Adrenal gland (tissue), 12 donors: ENCODE measurements around the gene FHIT. TPM values are rescaled to one million over a fixed set of nuclear protein-coding genes. Genes with fewer than 3 reads are reported as not detected.

Experiments used
- DNase-seq, 7 donors: peaks; one replicate each; pipeline ENCODE4 v3.0.0-alpha.2; 2019 to 2020
- H3K27ac ChIP-seq, 5 donors: fragments of 200-600 bp; sonication (generic) in 4 of 5; 1 replicate in 3 of 5; 2 replicates in 2 of 5; pipeline versions ENCODE4 v1.5.1 to v1.8.0; 2016 to 2020; ENCODE audit warnings: mild to moderate bottlenecking in 1 of 5
- H3K27me3 ChIP-seq: fragments of 200-600 bp; 2 replicates; pipeline ENCODE4 v1.8.0; 2021
- H3K36me3 ChIP-seq, 2 donors: fragments of 200-600 bp; replicated peaks in 1 of 2; 1 replicate in 1 of 2; 2 replicates in 1 of 2; pipeline versions ENCODE4 v1.5.1 to v1.8.0; 2018 to 2022
- H3K4me1 ChIP-seq, 2 donors: fragments of 200-600 bp; replicated peaks in 1 of 2; 1 replicate in 1 of 2; 2 replicates in 1 of 2; pipeline versions ENCODE4 v1.5.1 to v1.8.0; 2018 to 2021
- H3K4me3 ChIP-seq, 4 donors: fragments of 200-600 bp; sonication (generic) in 3 of 4; one replicate each; pipeline ENCODE4 v1.5.1; 2016 to 2018
- H3K9me3 ChIP-seq, 3 donors: fragments of 200-600 bp; sonication (generic) in 1 of 3; replicated peaks in 1 of 3; 1 replicate in 2 of 3; 2 replicates in 1 of 3; pipeline versions ENCODE4 v1.5.1 to v1.8.0; 2016 to 2021
- POLR2A ChIP-seq, 2 donors: fragments of 450-650 bp; IDR thresholded peaks; one replicate each; pipeline ENCODE4 v1.6.1; 2017; ENCODE audit warnings: antibody characterized with exemption in 2 of 2, mild to moderate bottlenecking in 2 of 2, moderate library complexity in 1 of 2
- WGBS, 4 donors: extraction: QIAGEN DNeasy Blood & Tissue Kit in 2 of 4; methylation state at CpG; one replicate each; pipeline versions ENCODE4 v1.1.5 to v1.1.7; 2013 to 2017; 5-methylcytosine and 5-hydroxymethylcytosine counted together
- intact Hi-C, 2 donors: fragments of 100-400 bp; cut with DNase I; formaldehyde crosslinking; loops; one replicate each; pipeline versions ENCODE4 v1.14.1 to v1.15.0; 2022 to 2023
- polyA plus RNA-seq, 3 donors: library from polyadenylated mRNA; stranded (reverse); fragments of 200-250 nt in 2 of 3; fragments of 350-450 nt in 1 of 3; fragmentation: Illumina TruSeq in 1 of 3; extraction: RNeasy Lipid Tissue Mini Kit (QIAGEN cat#74804) in 1 of 3; gene quantifications; one replicate each; pipeline ENCODE4 v1.2.3, GENCODE V29; 2013 to 2014
- total RNA-seq, 9 donors: library from RNA; depleted of rRNA in 4 of 9; stranded (reverse); fragments of >200 nt in 4 of 9; fragments of 120-200 nt in 1 of 9; fragmentation: NEBNext Ultra II Directional in 1 of 9; extraction: Animal tissue kit (Norgen Biotek cat#: 25700) in 1 of 9; gene quantifications; one replicate each; pipeline versions ENCODE4 v1.1.0 to v1.2.4, GENCODE V29; 2013 to 2023
- TF ChIP-seq, protein P1 (sequence below), 6 experiments: fragments of 450-650 bp in 4 of 6; fragments of 200-600 bp in 2 of 6; sonication (generic) in 1 of 6; IDR thresholded peaks; 1 replicate in 5 of 6; 2 replicates in 1 of 6; pipeline versions ENCODE4 v1.5.1 to v1.8.0; 2016 to 2021; ENCODE audit warnings: antibody characterized with exemption in 6 of 6, mild to moderate bottlenecking in 2 of 6, moderate library complexity in 1 of 6
- donor health status: healthy with polysubstance abuse.
- donor health status: Bipolar disorder and iron deficiency.
- donor health status: DM: yes; HTN: yes; CAD: no.
- donor health status: DM: no; HTN: no; CAD: no.
- donor health status: DM: no; HTN: no; CAD: no.
- donor health status: DM: yes; HTN: yes; CAD: no.

The FHIT gene
- total and polyA plus RNA-seq, 12 donors: 14.1 to 43.9 (median 28.8) TPM

DNA sequence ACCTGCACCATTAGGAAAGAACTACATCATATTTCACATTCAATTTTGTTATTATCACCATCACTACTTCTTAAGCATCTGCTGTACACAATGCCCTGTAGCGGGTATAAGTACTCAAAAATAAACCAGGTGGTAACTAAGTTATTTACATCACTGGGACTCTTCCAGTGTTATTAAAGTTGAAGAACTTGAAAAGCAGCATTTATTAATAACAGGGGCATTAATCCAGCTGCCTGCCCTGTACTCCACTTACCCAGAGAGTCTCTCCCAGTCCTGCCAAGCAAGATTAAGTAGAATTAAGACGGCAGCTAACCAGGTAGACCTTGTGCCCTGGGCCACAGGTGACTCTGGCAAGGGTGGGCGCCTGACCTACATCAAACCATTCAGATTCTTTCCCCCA lies 65.2 kb downstream of the FHIT start:
- Histone ChIP-seq H3K27ac (no peak overlapping the region), H3K9me3 (no peaks in the 10 kb centered on the region), H3K4me3 (no peak overlapping the region), H3K4me1 (peaks cover 0 to 9% of the 10 kb centered on the region in 2 donors), H3K36me3 (no peaks in the 10 kb centered on the region), H3K27me3 (no peaks in the 10 kb centered on the region)
- 64 to 97% (median 77%) methylated on average over 2 to 3 of the region's 3 CpGs for WGBS, 4 donors
- intact Hi-C loops: no loop called here
- no peak for DNase-seq
- TF ChIP-seq, protein P1, sequence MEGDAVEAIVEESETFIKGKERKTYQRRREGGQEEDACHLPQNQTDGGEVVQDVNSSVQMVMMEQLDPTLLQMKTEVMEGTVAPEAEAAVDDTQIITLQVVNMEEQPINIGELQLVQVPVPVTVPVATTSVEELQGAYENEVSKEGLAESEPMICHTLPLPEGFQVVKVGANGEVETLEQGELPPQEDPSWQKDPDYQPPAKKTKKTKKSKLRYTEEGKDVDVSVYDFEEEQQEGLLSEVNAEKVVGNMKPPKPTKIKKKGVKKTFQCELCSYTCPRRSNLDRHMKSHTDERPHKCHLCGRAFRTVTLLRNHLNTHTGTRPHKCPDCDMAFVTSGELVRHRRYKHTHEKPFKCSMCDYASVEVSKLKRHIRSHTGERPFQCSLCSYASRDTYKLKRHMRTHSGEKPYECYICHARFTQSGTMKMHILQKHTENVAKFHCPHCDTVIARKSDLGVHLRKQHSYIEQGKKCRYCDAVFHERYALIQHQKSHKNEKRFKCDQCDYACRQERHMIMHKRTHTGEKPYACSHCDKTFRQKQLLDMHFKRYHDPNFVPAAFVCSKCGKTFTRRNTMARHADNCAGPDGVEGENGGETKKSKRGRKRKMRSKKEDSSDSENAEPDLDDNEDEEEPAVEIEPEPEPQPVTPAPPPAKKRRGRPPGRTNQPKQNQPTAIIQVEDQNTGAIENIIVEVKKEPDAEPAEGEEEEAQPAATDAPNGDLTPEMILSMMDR (IDR thresholded peaks at IDR 0.05): no peak
- TF ChIP-seq POLR2A (IDR thresholded peaks at IDR 0.05): no peak

DNA sequence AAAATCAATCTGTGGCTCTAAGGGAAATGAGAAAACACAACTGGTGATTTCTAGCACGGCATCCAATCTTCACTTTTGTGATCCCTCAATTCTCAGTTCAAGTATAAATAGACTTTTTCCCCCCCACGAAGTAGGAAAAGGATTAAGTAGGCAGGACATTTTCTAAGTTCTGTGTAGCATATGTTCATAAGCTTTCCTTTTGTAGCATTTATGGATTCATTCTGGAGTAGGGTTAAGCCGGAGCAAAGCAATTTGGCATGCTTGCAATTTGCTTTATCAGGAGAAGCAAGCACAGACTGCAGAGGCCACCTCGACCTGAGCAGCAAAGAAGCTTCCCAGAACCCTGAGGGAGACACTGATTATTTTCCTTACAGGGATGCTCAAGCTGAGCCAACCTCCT lies 66.3 kb downstream of the FHIT start:
- no peak for DNase-seq
- no peaks in the 10 kb centered on the region for H3K27me3 ChIP-seq
- no peak overlapping the region for H3K27ac ChIP-seq
- H3K4me1 ChIP-seq: peaks cover 0 to 9% of the 10 kb centered on the region in 2 donors
- 59 to 64% (median 62%) methylated on average over 4 of the region's 4 CpGs for WGBS, 4 donors
- intact Hi-C loops: no loop called here
- no peaks in the 10 kb centered on the region for H3K36me3 ChIP-seq
- no peak for TF ChIP-seq POLR2A (IDR thresholded peaks at IDR 0.05)
- TF ChIP-seq, protein P1 (IDR thresholded peaks at IDR 0.05): no peak
- no peaks in the 10 kb centered on the region for H3K9me3 ChIP-seq
- no peak overlapping the region for H3K4me3 ChIP-seq

- H3K27me3 ChIP-seq: no peaks in the 10 kb centered on the region
- TF ChIP-seq, protein P1 (IDR thresholded peaks at IDR 0.05): no peak
- TF ChIP-seq POLR2A (IDR thresholded peaks at IDR 0.05): no peak
- H3K36me3 ChIP-seq: no peaks in the 10 kb centered on the region
- intact Hi-C loops: no loop called here
- H3K4me1 ChIP-seq: peaks cover 0 to 9% of the 10 kb centered on the region in 2 donors
- DNase-seq: no peak
- H3K27ac ChIP-seq: no peak overlapping the region
- H3K9me3 ChIP-seq: no peaks in the 10 kb centered on the region
- no peak overlapping the region for H3K4me3 ChIP-seq
Observed at GRCh38 chr3:61182662-61183061, 68.6 kb downstream of the FHIT start.

- H3K4me3 ChIP-seq: no peak overlapping the region
- TF ChIP-seq POLR2A (IDR thresholded peaks at IDR 0.05): no peak
- TF ChIP-seq, protein P1 (IDR thresholded peaks at IDR 0.05): no peak
- intact Hi-C loops: no loop called here
- H3K27me3 ChIP-seq: no peaks in the 10 kb centered on the region
- H3K4me1 ChIP-seq: peaks cover 0 to 9% of the 10 kb centered on the region in 2 donors
- H3K9me3 ChIP-seq: no peaks in the 10 kb centered on the region
- no peaks in the 10 kb centered on the region for H3K36me3 ChIP-seq
- DNase-seq: peak in 6 of 7 donors; percentile 24 to 60 (median 39)
- WGBS, 4 donors: 61 to 70% (median 66%) methylated on average over 2 of the region's 2 CpGs
- peak overlapping the region in 1 of 5 donors; percentile 18 for H3K27ac ChIP-seq
Observed at GRCh38 chr3:61181874-61182273, 69.4 kb downstream of the FHIT start.
